HepG2 (cell line): Measurements from ENCODE around the gene URM1. TPM values are rescaled to one million over a fixed set of nuclear protein-coding genes. Genes with fewer than 3 reads are reported as not detected.

ENCODE experiments used
- ATAC-seq: fragments of 200-7000 bp; cut with Tn5 transposase; 3 replicates; pipeline ENCODE4 v1.9.1; 2020; ENCODE audit warnings: mild to moderate bottlenecking, moderate library complexity
- BruUV-seq: library from RNA; stranded (reverse); fragments of 400-500 nt; replicated peaks from 2 replicates; lab custom pipeline; 2021; lab: Mats Ljungman, UMichigan
- CTCF ChIA-PET: fragments of 300-600 bp; formaldehyde crosslinking; extraction: SDS; loops from one replicate; lab custom pipeline; 2021; ENCODE audit warnings: low total read pairs, inconsistent platforms, low intra/inter-chr PET ratio; lab: Yijun Ruan, JAX
- POLR2A ChIA-PET: fragments of 350-600 bp; sonication (Branson Sonifier 250); formaldehyde crosslinking; loops from one replicate; lab custom pipeline; 2020; ENCODE audit warnings: antibody characterized with exemption, inconsistent platforms; lab: Yijun Ruan, JAX
- DNase-seq: peaks from one replicate; pipeline ENCODE4 v3.0.0-alpha.2; 2015; ENCODE audit warnings: low spot score
- FAIRE-seq: peaks from 3 replicates; lab custom pipeline; 2011; peaks lifted over from hg19 to GRCh38; lab: Jason Lieb, UNC
- H2AFZ ChIP-seq: one replicate; pipeline ENCODE4 v1.6.1; 2011; ENCODE audit warnings: low read length, inconsistent platforms
- H3K27ac ChIP-seq: fragments of 300-600 bp; 3 replicates; pipeline ENCODE4 v1.8.0; 2011; ENCODE audit warnings: mixed run types, mild to moderate bottlenecking, mixed read lengths, low read length, inconsistent platforms; ENCODE audit not compliant: insufficient read depth; ENCODE audit errors: extremely low read length
- H3K27me3 ChIP-seq, 2 experiments: fragments of 200-600 bp in 1 of 2; 2 replicates in 1 of 2; 3 replicates in 1 of 2; pipeline versions ENCODE4 v1.6.0 to v1.8.0; 2011; ENCODE audit warnings: low read length in 2 of 2, mild to moderate bottlenecking in 2 of 2, moderate library complexity in 2 of 2, inconsistent platforms in 1 of 2; ENCODE audit not compliant: insufficient read depth in 2 of 2, control insufficient read depth in 1 of 2
- H3K36me3 ChIP-seq, 2 experiments: fragments of 200-600 bp in 1 of 2; replicated peaks in 1 of 2; 2 replicates in 1 of 2; 3 replicates in 1 of 2; pipeline versions ENCODE4 v1.5.1 to v1.8.0; 2011; ENCODE audit warnings: low read length in 2 of 2, inconsistent platforms in 1 of 2; ENCODE audit not compliant: insufficient read depth in 2 of 2, control insufficient read depth in 1 of 2
- H3K4me1 ChIP-seq: 2 replicates; pipeline ENCODE4 v1.5.1; 2012; ENCODE audit warnings: low read length, inconsistent platforms; ENCODE audit not compliant: insufficient read depth
- H3K4me2 ChIP-seq: 2 replicates; pipeline ENCODE4 v1.6.0; 2011; ENCODE audit warnings: low read depth, low read length, inconsistent platforms
- H3K4me3 ChIP-seq, 3 experiments: fragments of 200-600 bp in 1 of 3; sonication (generic), shearing (Covaris generic) in 1 of 3; replicated peaks in 1 of 3; 2 replicates each; pipeline ENCODE4 v1.5.1; 2011 to 2016; ENCODE audit warnings: low read length in 3 of 3, inconsistent platforms in 2 of 3, low read depth in 2 of 3, mild to moderate bottlenecking in 2 of 3, control low read depth in 1 of 3, mixed read lengths in 1 of 3; ENCODE audit not compliant: insufficient read depth in 1 of 3
- H3K79me2 ChIP-seq: one replicate; pipeline ENCODE4 v1.6.1; 2011; ENCODE audit warnings: low read length, inconsistent platforms; ENCODE audit not compliant: insufficient read depth
- H3K9ac ChIP-seq: 2 replicates; pipeline ENCODE4 v1.6.0; 2011; ENCODE audit warnings: mild to moderate bottlenecking, low read depth, low read length, inconsistent platforms; ENCODE audit not compliant: insufficient read depth
- H3K9me3 ChIP-seq: 2 replicates; pipeline ENCODE4 v1.5.1; 2012; ENCODE audit warnings: mild to moderate bottlenecking, low read length
- H4K20me1 ChIP-seq: 2 replicates; pipeline ENCODE4 v1.6.0; 2011; ENCODE audit warnings: inconsistent platforms, mild to moderate bottlenecking, low read length, moderate library complexity; ENCODE audit not compliant: insufficient read depth
- FOXO4 ChIP-seq: sonication (generic); formaldehyde crosslinking; conservative IDR thresholded peaks from 2 replicates; pipeline ENCODE4 v1.8.1; 2023; ENCODE audit warnings: missing genetic modification reagents
- JUND ChIP-seq: sonication (generic); formaldehyde crosslinking; IDR thresholded peaks from 2 replicates; pipeline ENCODE4 v1.8.0; 2022; ENCODE audit warnings: mild to moderate bottlenecking, missing genetic modification reagents
- STAG1 ChIP-seq: sonication (generic); formaldehyde crosslinking; IDR thresholded peaks from 2 replicates; pipeline ENCODE4 v1.4.0; 2020; ENCODE audit warnings: missing genetic modification reagents
- ZNF574 ChIP-seq: sonication (generic); formaldehyde crosslinking; IDR thresholded peaks from 2 replicates; pipeline ENCODE4 v1.4.0; 2020; ENCODE audit warnings: missing genetic modification reagents
- ZNF629 ChIP-seq: sonication (generic); formaldehyde crosslinking; conservative IDR thresholded peaks from 2 replicates; pipeline ENCODE4 v1.5.0; 2020; ENCODE audit warnings: missing genetic modification reagents
- WGBS: methylation state at CpG from one replicate; pipeline ENCODE4 v1.1.6; 2017; ENCODE audit warnings: low lambda C conversion rate; 5-methylcytosine and 5-hydroxymethylcytosine counted together
- in situ Hi-C: cut with HindIII; loops from 2 replicates; pipeline ENCODE4 v1.10.0; 2017; ENCODE audit warnings: low pct_unique_long_range_greater_than_20kb; ENCODE audit not compliant: extremely low pct_ligation_motif_present
- intact Hi-C: fragments of 100-400 bp; cut with micrococcal nuclease; formaldehyde crosslinking; loops from one replicate; pipeline ENCODE4 v1.10.0; 2022; ENCODE audit not compliant: unreplicated experiment
- polyA plus RNA-seq, 8 experiments: library from polyadenylated mRNA; depleted of rRNA in 3 of 8; stranded (reverse) in 7 of 8; unstranded in 1 of 8; fragments of >200 nt; fragmentation: Illumina TruSeq in 4 of 8; extraction: Trizol in 4 of 8; gene quantifications; 2 replicates each; pipeline versions ENCODE4 v1.2.1 to v1.2.3, GENCODE V29; 2011 to 2016; ENCODE audit warnings: low read depth in 4 of 8, missing spikeins in 1 of 8, mixed read lengths in 1 of 8; ENCODE audit not compliant: insufficient read depth in 1 of 8
- total RNA-seq, 5 experiments: library from RNA; depleted of rRNA; stranded (reverse); fragments of >200 nt; fragmentation: Illumina TruSeq; extraction: Trizol; gene quantifications; 2 replicates each; pipeline ENCODE4 v1.2.3, GENCODE V29; 2016; ENCODE audit warnings: low read depth in 1 of 5
- TF ChIP-seq, protein P1 (sequence below): sonication (generic); formaldehyde crosslinking; IDR thresholded peaks from 2 replicates; pipeline ENCODE4 v1.4.0; 2020; ENCODE audit warnings: missing genetic modification reagents

The URM1 gene
- total and polyA plus RNA-seq, 2 of the 13 experiments (the other 11 are each of a cell fraction or from before 2014, with no cell fraction given), result 37.1 to 41.3 TPM

DNA sequence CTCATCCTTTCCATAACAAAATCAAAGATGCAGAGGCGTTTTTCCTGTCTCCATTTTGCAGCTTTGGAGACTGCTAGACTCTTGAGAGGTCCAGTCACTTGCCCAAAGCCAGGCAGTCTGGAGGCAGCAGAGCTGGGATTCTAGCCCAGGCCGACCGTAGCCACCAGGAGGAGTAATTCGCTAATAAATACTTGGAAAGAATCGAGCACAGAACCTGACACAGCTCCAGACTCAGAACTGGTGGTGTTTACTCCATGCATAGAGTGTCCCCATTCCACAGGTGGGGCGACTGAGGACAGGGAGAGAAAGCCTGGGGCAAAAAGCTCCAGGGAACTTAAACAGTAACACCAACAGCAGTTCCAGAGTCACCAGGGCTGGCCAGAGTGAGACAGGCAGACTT, 38.8 kb downstream of the URM1 start (continued):
- TF ChIP-seq ZNF574 (CRISPR knock-in tag) (no peak), ZNF629 (CRISPR knock-in tag) (peak; percentile 95), STAG1 (peak; percentile 40)
- TF ChIP-seq, protein P1, sequence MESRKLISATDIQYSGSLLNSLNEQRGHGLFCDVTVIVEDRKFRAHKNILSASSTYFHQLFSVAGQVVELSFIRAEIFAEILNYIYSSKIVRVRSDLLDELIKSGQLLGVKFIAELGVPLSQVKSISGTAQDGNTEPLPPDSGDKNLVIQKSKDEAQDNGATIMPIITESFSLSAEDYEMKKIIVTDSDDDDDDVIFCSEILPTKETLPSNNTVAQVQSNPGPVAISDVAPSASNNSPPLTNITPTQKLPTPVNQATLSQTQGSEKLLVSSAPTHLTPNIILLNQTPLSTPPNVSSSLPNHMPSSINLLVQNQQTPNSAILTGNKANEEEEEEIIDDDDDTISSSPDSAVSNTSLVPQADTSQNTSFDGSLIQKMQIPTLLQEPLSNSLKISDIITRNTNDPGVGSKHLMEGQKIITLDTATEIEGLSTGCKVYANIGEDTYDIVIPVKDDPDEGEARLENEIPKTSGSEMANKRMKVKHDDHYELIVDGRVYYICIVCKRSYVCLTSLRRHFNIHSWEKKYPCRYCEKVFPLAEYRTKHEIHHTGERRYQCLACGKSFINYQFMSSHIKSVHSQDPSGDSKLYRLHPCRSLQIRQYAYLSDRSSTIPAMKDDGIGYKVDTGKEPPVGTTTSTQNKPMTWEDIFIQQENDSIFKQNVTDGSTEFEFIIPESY, result peak; percentile 55; the same call in 1 of the 2 replicates

DNA sequence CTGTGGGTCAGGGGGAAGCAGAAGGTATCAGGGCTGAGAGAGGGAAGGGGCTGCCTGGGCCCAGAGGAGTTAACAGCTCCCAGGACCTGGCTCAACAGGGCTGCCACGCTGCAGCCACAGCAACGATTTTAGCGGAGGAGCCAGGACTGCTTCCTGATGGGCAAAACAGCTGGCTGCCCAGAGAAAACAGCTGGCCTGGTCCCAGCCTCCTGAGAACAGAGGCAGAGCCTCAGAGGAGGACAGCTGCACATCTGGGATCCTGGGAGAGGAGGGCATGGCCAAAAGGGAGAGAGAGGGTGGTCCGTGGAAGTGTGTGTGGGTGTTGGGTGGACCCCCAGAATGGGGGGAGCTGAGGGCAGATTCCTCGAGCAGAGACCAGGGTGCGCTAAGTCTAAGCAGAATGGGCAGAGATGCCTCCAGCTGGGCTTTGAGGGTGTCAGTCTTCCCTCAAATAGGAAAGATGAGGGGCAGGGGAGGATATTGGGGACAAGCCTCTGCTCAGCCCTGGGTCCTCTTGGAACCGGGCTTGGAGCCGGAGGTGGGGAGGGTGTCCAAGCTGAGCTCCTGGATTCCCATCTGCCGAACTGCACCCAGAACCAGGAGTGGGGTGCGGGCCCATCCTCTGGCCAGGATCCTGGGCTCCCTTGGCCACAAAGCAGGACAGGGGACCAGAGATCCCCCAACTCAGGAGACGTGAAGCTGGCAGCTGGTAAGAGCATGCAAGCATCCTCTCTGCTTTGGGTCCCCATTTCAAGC, 40.4 kb downstream of the URM1 start:
- no peak overlapping the region for H3K9ac ChIP-seq
- H3K36me3 ChIP-seq, result no peaks in the 10 kb centered on the region
- H3K4me2 ChIP-seq, result no peak overlapping the region
- no peaks in the 10 kb centered on the region for H3K9me3 ChIP-seq
- CTCF ChIA-PET, result interaction anchor here (2.0 kb wide), 1 partner anchor 49 kb away, joined by 24 read pairs; no protein-coding TSS in a partner anchor
- H3K4me1 ChIP-seq, result peaks cover 51% of the 10 kb centered on the region
- no peak for FAIRE-seq
- TF ChIP-seq FOXO4 (CRISPR knock-in tag), result 0 out of 2 replicates have a peak, but pooled peaks have one; percentile 49
- no peak for TF ChIP-seq JUND (CRISPR knock-in tag)
- TF ChIP-seq, all 625 proteins: peak for 1
- whole genome bisulfite sequencing, result 38% methylated on average over 8 of the region's 11 CpGs
- no peak overlapping the region for H3K4me3 ChIP-seq
- no TSS peak for BruUV-seq
- no peak for DNase-seq
- in situ Hi-C loops (loop anchor here (5.0 kb wide), 2 partner anchors 49 to 114 kb away; no protein-coding TSS in a partner anchor), intact Hi-C loops (loop anchor here (1.0 to 5.0 kb wide), 3 partner anchors 41 to 114 kb away; partner anchors contain the start of gene URM1)
- no peak for ATAC-seq
- POLR2A ChIA-PET, result interaction anchor here (1.2 kb wide), 1 partner anchor 49 kb away, joined by 4 read pairs; no protein-coding TSS in a partner anchor
- H3K27ac ChIP-seq, result no peak overlapping the region
- no peak overlapping the region for H2AFZ ChIP-seq
- no peaks in the 10 kb centered on the region for H3K79me2 ChIP-seq
- peaks cover 1 to 10% of the 10 kb centered on the region in 2 experiments; a peak in 3 of 5 replicates for H3K27me3 ChIP-seq
- H4K20me1 ChIP-seq, result no peaks in the 10 kb centered on the region
